ENCODE results near the gene DNAJC22.
"Not testable (repeated sequence)": the region's sequence is repeated elsewhere in the genome, so short reads cannot be mapped to it uniquely, and the experiment has no call there.

Gene DNAJC22

DNA sequence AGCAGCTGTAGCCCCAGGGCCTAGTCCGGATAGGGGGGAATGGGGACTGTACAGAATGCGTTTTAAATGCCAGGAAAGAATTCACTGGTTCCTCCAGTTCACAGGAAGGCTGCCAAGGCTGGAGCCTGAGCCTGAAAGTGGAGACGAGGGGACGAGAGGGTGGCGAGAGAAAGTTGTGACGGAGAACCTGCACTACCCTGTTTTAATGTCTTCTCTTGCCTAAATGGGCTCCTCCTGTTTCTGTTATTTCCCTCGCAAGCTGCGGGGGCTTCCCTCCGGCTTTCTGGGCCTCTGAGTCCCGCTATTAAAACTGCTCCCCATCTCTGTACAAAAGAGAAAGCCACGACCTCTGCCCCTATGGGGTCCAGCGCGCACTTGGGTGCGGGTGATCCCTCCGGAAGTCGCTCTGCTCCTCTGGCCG is 14.2 kb upstream of the DNAJC22 start:
- H3K27ac ChIP-seq (ENCODE audit: low read length) = no peak overlapping the region
- H3K9ac ChIP-seq (ENCODE audit: low read depth, low read length) = no peak overlapping the region
- peaks cover 66% of the 10 kb centered on the region for H3K27me3 ChIP-seq (ENCODE audit: insufficient read depth, low read length)
- H3K9me3 ChIP-seq (ENCODE audit: insufficient read depth, low read depth, low read length) = peaks cover 8% of the 10 kb centered on the region; the same call in 1 of the 2 replicates
- H3K4me1 ChIP-seq (ENCODE audit: insufficient read depth, low read length) = peaks cover 3% of the 10 kb centered on the region; the same call in 1 of the 2 replicates
- H3K36me3 ChIP-seq (ENCODE audit: insufficient read depth, low read depth, low read length) = peaks cover 31% of the 10 kb centered on the region
- peak overlapping the region; percentile 58; the same call in 1 of the 2 replicates for H3K4me3 ChIP-seq (ENCODE audit: low read length)

DNA sequence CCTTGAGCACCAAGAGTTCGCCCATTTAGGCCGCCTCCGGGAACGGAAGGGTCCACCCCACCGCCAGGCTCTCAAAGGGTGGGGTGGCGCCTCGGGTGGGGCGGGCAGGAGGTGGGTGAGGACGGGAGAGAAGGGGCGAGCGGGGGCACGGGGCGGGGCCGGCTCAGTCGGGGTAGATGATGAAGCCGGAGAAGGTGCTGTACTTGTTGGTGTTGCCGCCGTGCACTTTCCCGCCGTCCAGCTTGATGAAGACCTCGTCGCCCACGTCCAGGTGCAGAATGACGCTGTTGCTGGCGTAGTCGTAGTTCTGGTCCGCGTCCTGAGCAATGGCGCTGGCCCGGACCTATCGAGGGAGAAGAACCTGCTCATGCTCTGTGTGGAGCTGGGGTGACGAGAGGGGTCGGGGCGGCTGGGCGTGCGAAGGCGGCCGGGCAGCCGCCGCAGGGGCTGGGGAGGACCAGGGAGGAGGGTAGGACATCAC is 13.8 kb upstream of the DNAJC22 start:
- Histone ChIP-seq H3K9ac (ENCODE audit: low read depth, low read length) (no peak overlapping the region), H3K4me1 (ENCODE audit: insufficient read depth, low read length) (peaks cover 5% of the 10 kb centered on the region; the same call in 1 of the 2 replicates), H3K4me3 (ENCODE audit: low read length) (peak overlapping the region; percentile 58), H3K27ac (ENCODE audit: low read length) (no peak overlapping the region), H3K9me3 (ENCODE audit: insufficient read depth, low read depth, low read length) (peaks cover 8% of the 10 kb centered on the region; the same call in 1 of the 2 replicates), H3K27me3 (ENCODE audit: insufficient read depth, low read length) (peaks cover 71% of the 10 kb centered on the region), H3K36me3 (ENCODE audit: insufficient read depth, low read depth, low read length) (peaks cover 28% of the 10 kb centered on the region)

- H3K4me3 ChIP-seq (ENCODE audit: low read length); H3K9me3 ChIP-seq (ENCODE audit: insufficient read depth, low read depth, low read length); H3K27ac ChIP-seq (ENCODE audit: low read length); H3K9ac ChIP-seq (ENCODE audit: low read depth, low read length): not testable (repeated sequence)
- H3K4me1 ChIP-seq (ENCODE audit: insufficient read depth, low read length) = peaks cover 10% of the 10 kb centered on the region; the same call in 1 of the 2 replicates
- peaks cover 79% of the 10 kb centered on the region for H3K27me3 ChIP-seq (ENCODE audit: insufficient read depth, low read length)
- H3K36me3 ChIP-seq (ENCODE audit: insufficient read depth, low read depth, low read length) = peaks cover 25% of the 10 kb centered on the region
These were observed 12.9 kb upstream of the DNAJC22 start for GRCh38 chr12:49333778-49334177.

- peaks cover 14% of the 10 kb centered on the region; the same call in 1 of the 2 replicates for H3K4me1 ChIP-seq (ENCODE audit: insufficient read depth, low read length)
- peaks cover 84% of the 10 kb centered on the region for H3K27me3 ChIP-seq (ENCODE audit: insufficient read depth, low read length)
- H3K27ac ChIP-seq (ENCODE audit: low read length) = no peak overlapping the region
- H3K4me3 ChIP-seq (ENCODE audit: low read length) = no peak overlapping the region
- H3K9ac ChIP-seq (ENCODE audit: low read depth, low read length) = no peak overlapping the region
- peaks cover 20% of the 10 kb centered on the region for H3K36me3 ChIP-seq (ENCODE audit: insufficient read depth, low read depth, low read length)
- H3K9me3 ChIP-seq (ENCODE audit: insufficient read depth, low read depth, low read length) = peaks cover 8% of the 10 kb centered on the region; the same call in 1 of the 2 replicates
These were observed 12.5 kb upstream of the DNAJC22 start for GRCh38 chr12:49334226-49334625.

GRCh38 chr12:49334681-49335080 is 12.0 kb upstream of the DNAJC22 start:
- Histone ChIP-seq H3K4me3 (ENCODE audit: low read length) (no peak overlapping the region), H3K36me3 (ENCODE audit: insufficient read depth, low read depth, low read length) (peaks cover 16% of the 10 kb centered on the region), H3K9me3 (ENCODE audit: insufficient read depth, low read depth, low read length) (peaks cover 8% of the 10 kb centered on the region; the same call in 1 of the 2 replicates), H3K27ac (ENCODE audit: low read length) (no peak overlapping the region), H3K27me3 (ENCODE audit: insufficient read depth, low read length) (peaks cover 88% of the 10 kb centered on the region), H3K9ac (ENCODE audit: low read depth, low read length) (no peak overlapping the region), H3K4me1 (ENCODE audit: insufficient read depth, low read length) (peaks cover 14% of the 10 kb centered on the region; the same call in 1 of the 2 replicates)

- Histone ChIP-seq H3K4me3 (ENCODE audit: low read length) (no peak overlapping the region), H3K36me3 (ENCODE audit: insufficient read depth, low read depth, low read length) (peaks cover 9% of the 10 kb centered on the region), H3K27me3 (ENCODE audit: insufficient read depth, low read length) (peaks cover 95% of the 10 kb centered on the region), H3K9ac (ENCODE audit: low read depth, low read length) (no peak overlapping the region), H3K4me1 (ENCODE audit: insufficient read depth, low read length) (peaks cover 18% of the 10 kb centered on the region; the same call in 1 of the 2 replicates), H3K27ac (ENCODE audit: low read length) (no peak overlapping the region), H3K9me3 (ENCODE audit: insufficient read depth, low read depth, low read length) (peaks cover 8% of the 10 kb centered on the region; the same call in 1 of the 2 replicates)
These were observed 11.4 kb upstream of the DNAJC22 start for GRCh38 chr12:49335118-49335954.

- H3K27me3 ChIP-seq (ENCODE audit: insufficient read depth, low read length) = peaks cover 100% of the 10 kb centered on the region
- H3K36me3 ChIP-seq (ENCODE audit: insufficient read depth, low read depth, low read length) = peaks cover 3% of the 10 kb centered on the region; the same call in 1 of the 2 replicates
- peaks cover 23% of the 10 kb centered on the region; the same call in 1 of the 2 replicates for H3K4me1 ChIP-seq (ENCODE audit: insufficient read depth, low read length)
- H3K9ac ChIP-seq (ENCODE audit: low read depth, low read length) = no peak overlapping the region
- no peak overlapping the region for H3K27ac ChIP-seq (ENCODE audit: low read length)
- peaks cover 8% of the 10 kb centered on the region; the same call in 1 of the 2 replicates for H3K9me3 ChIP-seq (ENCODE audit: insufficient read depth, low read depth, low read length)
- H3K4me3 ChIP-seq (ENCODE audit: low read length) = peak overlapping the region; percentile 56; the same call in 1 of the 2 replicates
These were observed 10.6 kb upstream of the DNAJC22 start for GRCh38 chr12:49335955-49336644.

DNA sequence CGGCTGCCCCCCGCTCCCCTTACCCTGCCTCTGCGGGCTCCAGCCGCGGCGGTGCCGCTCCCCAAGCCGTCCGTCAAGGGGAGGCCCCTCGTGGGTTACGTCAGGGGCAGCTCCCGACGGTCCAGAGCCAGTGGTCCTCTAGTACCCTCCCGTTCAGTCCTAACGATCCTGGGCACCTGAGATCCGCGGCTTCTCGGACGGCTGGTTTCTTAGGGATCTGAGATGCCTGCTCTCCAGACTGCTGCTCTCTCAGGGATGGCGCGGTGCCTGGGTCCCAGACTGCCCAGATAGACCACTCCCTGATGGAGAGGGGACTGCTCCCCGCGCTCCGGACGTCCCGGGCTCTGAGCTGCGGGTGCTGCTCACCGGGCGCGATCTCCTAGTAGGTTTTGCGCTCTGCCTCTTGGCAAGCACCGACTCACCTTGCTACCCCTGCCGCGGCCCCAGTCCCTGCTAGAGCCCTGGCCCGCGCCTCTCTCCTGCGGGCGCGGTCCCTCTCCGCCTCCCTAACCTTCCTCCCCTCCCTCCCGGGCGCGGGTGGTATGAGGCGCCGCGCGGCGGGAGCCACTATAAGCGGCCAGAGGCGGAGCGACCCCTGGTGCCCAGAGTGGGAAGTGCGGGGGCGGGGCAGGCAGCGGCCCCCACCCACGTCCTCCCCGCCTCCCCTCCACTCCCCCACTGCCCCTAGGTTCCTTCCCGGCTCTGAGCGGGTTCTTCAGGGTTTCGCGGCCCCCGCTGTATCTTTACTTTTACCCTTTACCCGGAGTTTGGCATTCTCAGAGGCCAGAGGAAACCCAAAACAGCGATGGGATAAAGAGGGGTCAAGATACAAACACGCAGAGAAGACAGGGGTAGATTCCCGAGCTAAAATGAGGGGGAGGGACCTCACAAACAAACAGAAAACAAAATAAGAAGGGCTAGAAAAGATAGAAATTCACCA is 9.8 kb upstream of the DNAJC22 start, which contains the start of gene C1QL4:
Gene C1QL4 (minus strand): TSS at position 544 of the 940 bp plus-strand sequence. CDS start 711 bp downstream, outside the sequence.
- Histone ChIP-seq H3K4me1 (ENCODE audit: insufficient read depth, low read length) (peaks cover 23% of the 10 kb centered on the region; the same call in 1 of the 2 replicates), H3K9ac (ENCODE audit: low read depth, low read length) (no peak within 1 kb of the TSS), H3K36me3 (ENCODE audit: insufficient read depth, low read depth, low read length) (no peaks in the 10 kb centered on the region), H3K27ac (ENCODE audit: low read length) (no peak within 1 kb of the TSS), H3K4me3 (ENCODE audit: low read length) (peak within 1 kb of the TSS; percentile 56), H3K27me3 (ENCODE audit: insufficient read depth, low read length) (peaks cover 100% of the 10 kb centered on the region), H3K9me3 (ENCODE audit: insufficient read depth, low read depth, low read length) (peaks cover 8% of the 10 kb centered on the region; the same call in 1 of the 2 replicates)

DNA sequence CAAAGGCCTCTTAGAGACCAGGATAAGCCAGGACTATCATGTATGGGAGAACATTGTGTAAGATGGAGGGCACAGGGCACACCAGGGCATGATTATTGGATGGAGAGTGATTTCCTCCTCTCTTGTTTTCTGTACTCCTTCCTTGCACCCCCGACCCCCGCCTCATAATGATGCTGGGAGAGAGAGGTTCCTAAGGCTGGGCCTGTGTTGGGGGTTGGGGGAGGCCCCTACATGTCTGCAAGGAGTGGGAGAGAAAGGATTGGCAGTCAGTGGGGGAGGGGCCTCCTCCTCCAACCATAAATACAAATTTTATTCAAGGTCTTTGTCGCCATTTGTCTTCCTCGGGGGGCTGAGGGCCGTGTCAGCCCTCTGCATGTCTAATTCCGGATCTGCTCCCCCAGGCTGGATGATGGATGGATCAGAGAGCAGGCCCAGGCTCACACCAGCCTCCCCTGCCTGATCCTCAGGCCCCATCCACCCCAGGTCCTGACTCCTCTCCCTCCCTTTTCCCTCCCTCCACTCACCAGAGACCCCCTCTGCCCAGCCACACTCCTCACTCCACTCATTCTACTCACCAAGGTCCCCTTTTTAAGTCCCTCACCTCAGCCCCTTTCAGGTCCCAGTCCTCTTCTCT is 7.7 kb upstream of the DNAJC22 start:
- H3K4me1 ChIP-seq (ENCODE audit: insufficient read depth, low read length) = peaks cover 24% of the 10 kb centered on the region
- H3K9me3 ChIP-seq (ENCODE audit: insufficient read depth, low read depth, low read length) = peaks cover 8% of the 10 kb centered on the region; the same call in 1 of the 2 replicates
- no peak overlapping the region for H3K4me3 ChIP-seq (ENCODE audit: low read length)
- H3K27me3 ChIP-seq (ENCODE audit: insufficient read depth, low read length) = peaks cover 100% of the 10 kb centered on the region
- no peak overlapping the region for H3K9ac ChIP-seq (ENCODE audit: low read depth, low read length)
- H3K27ac ChIP-seq (ENCODE audit: low read length) = no peak overlapping the region
- no peaks in the 10 kb centered on the region for H3K36me3 ChIP-seq (ENCODE audit: insufficient read depth, low read depth, low read length)

DNA sequence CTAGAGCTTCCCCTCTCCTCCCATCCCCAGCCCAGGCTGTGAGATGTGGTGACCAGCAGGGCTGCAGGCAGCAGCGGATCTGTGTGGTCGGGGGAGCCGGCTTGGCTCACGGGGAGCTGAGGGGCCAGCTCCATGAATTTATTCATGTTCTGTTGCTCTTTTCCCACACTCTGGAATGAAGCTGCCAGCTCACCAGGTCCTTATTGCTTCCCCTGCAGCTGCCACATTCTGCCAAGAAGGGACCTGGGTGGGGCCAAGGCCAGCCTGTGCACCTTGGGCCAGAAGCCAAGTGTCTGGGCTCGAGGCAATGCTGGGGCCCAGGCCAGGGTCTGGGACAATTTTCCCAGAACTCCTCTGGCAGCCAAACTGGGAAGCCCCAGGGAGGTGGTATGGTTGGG is 7.2 kb upstream of the DNAJC22 start:
- H3K27me3 ChIP-seq (ENCODE audit: insufficient read depth, low read length) = peaks cover 100% of the 10 kb centered on the region
- no peak overlapping the region for H3K4me3 ChIP-seq (ENCODE audit: low read length)
- H3K36me3 ChIP-seq (ENCODE audit: insufficient read depth, low read depth, low read length) = no peaks in the 10 kb centered on the region
- no peak overlapping the region for H3K27ac ChIP-seq (ENCODE audit: low read length)
- no peak overlapping the region for H3K9ac ChIP-seq (ENCODE audit: low read depth, low read length)
- H3K9me3 ChIP-seq (ENCODE audit: insufficient read depth, low read depth, low read length) = peaks cover 8% of the 10 kb centered on the region; the same call in 1 of the 2 replicates
- H3K4me1 ChIP-seq (ENCODE audit: insufficient read depth, low read length) = peaks cover 24% of the 10 kb centered on the region
